Activated T-cell treated with anti-CD3 and anti-CD28 coated beads, Interleukin-2, amount 50 U/mL, for 72 hours (primary cell): ENCODE results near the gene RNASE12. TPM values are rescaled to one million over a fixed set of nuclear protein-coding genes. Genes with fewer than 3 reads are reported as not detected.

Experiments used
- ATAC-seq, 2 donors: fragments of 150-1000 bp; cut with Tn5 transposase; replicated peaks in 1 of 2; 2 replicates each; pipeline ENCODE4 v1.10.0; 2021; ENCODE audit warnings: moderate library complexity in 2 of 2, mild to moderate bottlenecking in 1 of 2
- DNase-seq, 2 donors: peaks; one replicate each; pipeline ENCODE4 v3.0.0; 2021 to 2022; ENCODE audit warnings: mixed read lengths in 1 of 2
- H3K27ac Mint-ChIP-seq: one replicate; pipeline ENCODE4 v1.8.0; 2022; ENCODE audit warnings: mild to moderate bottlenecking, moderate library complexity, mixed read lengths
- H3K27me3 Mint-ChIP-seq: one replicate; pipeline ENCODE4 v1.8.0; 2022; ENCODE audit warnings: low read depth, mixed read lengths
- H3K36me3 Mint-ChIP-seq, 2 donors: one replicate each; pipeline ENCODE4 v1.8.0; 2022; ENCODE audit warnings: mixed read lengths in 2 of 2, mild to moderate bottlenecking in 1 of 2; ENCODE audit not compliant: insufficient read depth in 2 of 2
- H3K4me1 Mint-ChIP-seq: one replicate; pipeline ENCODE4 v1.8.0; 2022; ENCODE audit warnings: low read depth, mixed read lengths
- H3K4me3 Mint-ChIP-seq, 2 donors: one replicate each; pipeline ENCODE4 v1.8.0; 2022; ENCODE audit warnings: mild to moderate bottlenecking in 2 of 2, mixed read lengths in 2 of 2, moderate library complexity in 2 of 2
- H3K9me3 Mint-ChIP-seq, 2 donors: one replicate each; pipeline ENCODE4 v1.8.0; 2022; ENCODE audit warnings: mixed read lengths in 2 of 2
- total RNA-seq, 2 donors: library from RNA; stranded (reverse); gene quantifications; one replicate each; pipeline ENCODE4 v1.2.3, GENCODE V29; 2022

RNASE12 gene
- total RNA-seq, 2 donors from 2014 or later: not detected

DNA sequence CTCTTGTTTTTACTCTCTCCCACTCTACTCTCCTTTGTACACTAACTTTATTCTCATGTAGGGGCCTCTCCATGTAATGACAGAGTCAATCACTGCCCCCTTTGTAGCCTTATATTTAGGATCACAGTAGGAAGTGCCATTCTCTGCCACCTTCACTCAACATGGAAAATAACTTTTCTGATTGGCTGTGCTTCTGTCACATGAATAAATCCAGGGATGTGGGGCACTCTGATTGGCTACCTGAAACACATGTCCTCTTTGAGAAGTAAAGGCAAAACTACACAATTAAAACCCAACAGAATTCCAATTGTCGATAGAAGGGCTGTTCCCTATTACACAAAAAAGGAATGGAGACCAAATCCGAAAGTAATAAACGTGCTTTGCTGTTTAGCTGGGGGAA, 30.2 kb downstream of the RNASE12 start, which contains the start of gene RNASE9:
Gene RNASE9 (minus strand): TSS at position 87 of the 400 bp plus-strand sequence.
- no peaks in the 10 kb centered on the region for H3K27me3 Mint-ChIP-seq
- no peak within 1 kb of the TSS for H3K27ac Mint-ChIP-seq
- DNase-seq: no peak
- no peaks in the 10 kb centered on the region for H3K36me3 Mint-ChIP-seq
- no peaks in the 10 kb centered on the region for H3K4me1 Mint-ChIP-seq
- no peak within 1 kb of the TSS for H3K4me3 Mint-ChIP-seq
- H3K9me3 Mint-ChIP-seq: no peaks in the 10 kb centered on the region
- no peak for ATAC-seq

- Mint-ChIP-seq H3K4me1 (no peaks in the 10 kb centered on the region), H3K36me3 (no peaks in the 10 kb centered on the region), H3K27me3 (no peaks in the 10 kb centered on the region), H3K4me3 (no peak overlapping the region), H3K9me3 (no peaks in the 10 kb centered on the region), H3K27ac (no peak overlapping the region)
- DNase-seq (no peak), ATAC-seq (no peak)
Measured at GRCh38 chr14:20559461-20559904, 31.7 kb downstream of the RNASE12 start.

DNA sequence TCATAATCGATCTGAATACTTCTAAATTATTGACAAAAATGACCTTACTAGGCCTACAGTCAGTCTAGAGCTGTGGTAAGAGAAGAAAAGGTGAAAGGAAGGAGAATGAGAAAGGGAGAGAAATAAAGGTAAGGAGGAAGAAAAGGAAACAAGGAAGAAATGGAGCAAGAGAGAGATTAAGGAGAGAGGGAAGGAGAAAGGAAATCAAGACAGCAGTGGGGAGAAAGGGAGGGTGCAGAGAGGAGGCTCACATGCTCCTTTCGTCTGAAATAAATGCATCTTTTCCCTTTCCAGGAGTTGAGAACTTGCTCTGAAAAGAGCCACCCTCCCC, 34.0 kb downstream of the RNASE12 start:
- H3K9me3 Mint-ChIP-seq: peaks cover 0 to 2% of the 10 kb centered on the region in 2 donors
- no peaks in the 10 kb centered on the region for H3K4me1 Mint-ChIP-seq
- DNase-seq (no peak), ATAC-seq (no peak)
- no peak overlapping the region for H3K27ac Mint-ChIP-seq
- H3K27me3 Mint-ChIP-seq: no peaks in the 10 kb centered on the region
- H3K36me3 Mint-ChIP-seq: no peaks in the 10 kb centered on the region
- no peak overlapping the region for H3K4me3 Mint-ChIP-seq

DNA sequence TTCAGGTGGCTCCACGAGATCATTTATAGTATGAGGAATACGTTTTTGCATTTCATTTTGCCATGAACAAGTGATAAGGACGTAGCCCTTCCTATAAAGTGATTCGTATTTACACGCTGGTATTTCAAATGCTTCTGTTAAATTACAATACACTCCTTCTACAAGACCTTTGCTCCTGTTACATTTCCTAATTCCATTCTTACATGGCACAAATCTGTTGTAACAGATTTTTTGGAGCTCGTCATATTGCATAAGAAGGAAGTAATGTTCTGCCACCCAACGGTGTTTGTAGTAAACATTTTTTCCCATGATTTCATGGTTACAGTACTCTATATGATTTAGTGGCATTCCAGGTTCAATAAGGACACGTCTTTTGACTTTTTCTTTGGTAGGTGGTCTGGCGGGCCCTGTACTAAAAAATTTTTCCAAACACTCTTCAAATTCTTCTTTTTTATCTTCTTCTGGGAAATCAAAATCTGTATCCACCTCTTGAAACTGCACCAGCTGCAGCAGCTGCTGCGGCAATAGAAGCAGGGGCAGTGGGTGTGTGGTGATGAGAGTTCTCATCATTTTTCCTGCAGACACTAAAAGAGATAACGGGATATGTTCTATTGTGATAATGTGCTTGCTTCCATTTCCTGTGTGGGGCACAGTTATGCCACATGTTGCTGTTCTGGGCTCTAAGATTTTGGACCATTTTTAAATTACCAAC, 34.5 kb downstream of the RNASE12 start:
- Mint-ChIP-seq H3K4me3 (no peak overlapping the region), H3K9me3 (peaks cover 0 to 2% of the 10 kb centered on the region in 2 donors), H3K27ac (no peak overlapping the region), H3K36me3 (no peaks in the 10 kb centered on the region), H3K27me3 (no peaks in the 10 kb centered on the region), H3K4me1 (no peaks in the 10 kb centered on the region)
- DNase-seq (no peak), ATAC-seq (no peak)

- H3K27ac Mint-ChIP-seq: no peak overlapping the region
- no peak for ATAC-seq
- H3K27me3 Mint-ChIP-seq: no peaks in the 10 kb centered on the region
Measured at GRCh38 chr14:20555845-20556244, 35.3 kb downstream of the RNASE12 start.

DNA sequence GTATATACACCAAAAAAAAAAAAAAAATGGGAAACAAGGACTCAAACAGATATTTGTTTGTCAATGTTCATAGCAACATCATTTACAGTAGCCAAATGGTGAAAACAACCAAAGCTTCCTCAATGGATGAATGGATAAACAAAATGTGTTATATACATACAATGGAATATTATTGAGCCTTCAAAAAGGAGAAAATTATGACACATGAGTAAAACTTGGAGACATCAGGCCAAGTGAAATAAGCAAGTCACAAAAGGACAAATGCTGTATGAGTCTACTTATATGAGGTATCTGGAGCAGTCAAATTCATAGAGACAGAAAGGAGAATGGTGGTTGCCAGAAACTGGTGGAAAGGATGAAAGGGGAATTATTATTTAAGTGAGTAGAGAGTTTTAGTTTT, 38.2 kb downstream of the RNASE12 start:
- no peaks in the 10 kb centered on the region for H3K27me3 Mint-ChIP-seq
- no peak for ATAC-seq

More at GRCh38 chr14:20555845-20556244, 35.3 kb downstream of the RNASE12 start:
- no peaks in the 10 kb centered on the region for H3K36me3 Mint-ChIP-seq
- peaks cover 0 to 2% of the 10 kb centered on the region in 2 donors for H3K9me3 Mint-ChIP-seq
- H3K4me1 Mint-ChIP-seq: no peaks in the 10 kb centered on the region
- no peak overlapping the region for H3K4me3 Mint-ChIP-seq
- no peak for DNase-seq

DNA sequence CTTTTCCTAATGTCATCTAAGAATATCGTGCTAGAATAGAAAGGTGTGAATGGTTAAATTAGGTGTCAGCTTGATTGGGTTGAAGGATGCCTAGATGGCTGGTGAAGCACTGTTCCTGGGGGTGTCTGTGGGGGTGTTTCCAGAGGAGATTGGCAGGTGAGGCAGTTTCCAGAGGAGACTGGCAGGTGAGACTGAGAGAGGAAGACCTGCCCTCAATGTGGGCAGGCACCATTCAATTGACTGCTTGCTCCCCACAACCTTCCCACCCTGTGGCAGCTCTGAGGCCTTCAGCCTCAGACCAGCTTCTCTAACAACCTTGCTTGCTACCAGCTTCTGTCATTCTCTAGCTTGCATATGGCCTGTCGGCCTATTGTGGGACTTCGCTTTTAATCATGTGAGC, 39.6 kb downstream of the RNASE12 start:
- Mint-ChIP-seq H3K4me1 (no peaks in the 10 kb centered on the region), H3K4me3 (no peak overlapping the region), H3K27me3 (peaks cover 6% of the 10 kb centered on the region), H3K36me3 (no peaks in the 10 kb centered on the region), H3K27ac (peak overlapping the region; percentile 19), H3K9me3 (peaks cover 0 to 2% of the 10 kb centered on the region in 2 donors)
- ATAC-seq: no peak
- no peak for DNase-seq

More for the DNA sequence above, 38.2 kb downstream of the RNASE12 start:
- Mint-ChIP-seq H3K4me1 (no peaks in the 10 kb centered on the region), H3K27ac (no peak overlapping the region), H3K9me3 (peaks cover 0 to 2% of the 10 kb centered on the region in 2 donors), H3K36me3 (no peaks in the 10 kb centered on the region), H3K4me3 (no peak overlapping the region)
- DNase-seq: no peak

- H3K4me3 Mint-ChIP-seq: no peak overlapping the region
- peaks cover 7% of the 10 kb centered on the region for H3K27me3 Mint-ChIP-seq
- peaks cover 0 to 2% of the 10 kb centered on the region in 2 donors for H3K9me3 Mint-ChIP-seq
- H3K36me3 Mint-ChIP-seq: no peaks in the 10 kb centered on the region
- no peaks in the 10 kb centered on the region for H3K4me1 Mint-ChIP-seq
- H3K27ac Mint-ChIP-seq: no peak overlapping the region
- DNase-seq (no peak), ATAC-seq (no peak)
Measured at GRCh38 chr14:20550926-20551325, 40.2 kb downstream of the RNASE12 start.

DNA sequence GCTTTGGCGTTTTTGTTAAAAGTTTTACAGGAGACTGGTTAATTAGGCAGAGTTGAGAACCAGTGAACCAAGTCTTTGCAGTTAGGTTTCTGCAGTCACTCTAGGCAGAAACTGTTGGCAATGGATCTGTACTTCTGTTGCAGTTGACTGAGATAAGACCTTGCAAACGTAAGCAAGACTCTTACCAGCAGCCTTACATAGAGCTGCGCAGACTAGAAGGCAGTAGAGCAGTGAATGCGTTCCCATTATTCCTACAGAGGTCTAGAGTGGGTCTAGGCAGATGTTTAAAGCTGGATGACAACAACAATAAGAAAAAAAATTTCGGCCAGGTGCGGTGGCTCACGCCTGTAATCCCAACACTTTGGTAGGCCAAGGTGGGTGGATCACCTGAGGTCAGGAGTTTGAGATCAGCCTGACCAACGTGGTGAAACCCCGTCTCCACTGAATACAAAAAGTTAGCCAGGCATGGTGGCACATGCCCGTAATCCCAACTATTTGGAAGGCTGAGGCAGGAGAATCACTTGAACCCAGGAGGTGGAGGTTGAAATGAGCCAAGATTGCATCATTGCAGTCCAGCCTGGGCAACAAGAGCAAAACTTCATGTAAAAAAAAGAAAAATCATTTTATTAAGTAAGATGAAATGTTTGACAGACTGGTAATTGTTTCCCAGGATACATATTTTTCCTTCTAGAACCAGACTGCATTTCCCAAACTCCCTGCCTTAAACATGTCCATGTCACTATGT, 42.6 kb downstream of the RNASE12 start:
- H3K9me3 Mint-ChIP-seq: peaks cover 0 to 2% of the 10 kb centered on the region in 2 donors
- no peak for DNase-seq
- no peak for ATAC-seq
- H3K4me1 Mint-ChIP-seq: no peaks in the 10 kb centered on the region
- peaks cover 7% of the 10 kb centered on the region for H3K27me3 Mint-ChIP-seq
- no peak overlapping the region for H3K4me3 Mint-ChIP-seq
- peaks cover 0 to 2% of the 10 kb centered on the region in 2 donors for H3K36me3 Mint-ChIP-seq
- no peak overlapping the region for H3K27ac Mint-ChIP-seq

- ATAC-seq (no peak), DNase-seq (no peak)
- H3K27me3 Mint-ChIP-seq: peaks cover 7% of the 10 kb centered on the region
- H3K4me3 Mint-ChIP-seq: no peak overlapping the region
- H3K36me3 Mint-ChIP-seq: peaks cover 0 to 2% of the 10 kb centered on the region in 2 donors
- H3K27ac Mint-ChIP-seq: no peak overlapping the region
- H3K4me1 Mint-ChIP-seq: no peaks in the 10 kb centered on the region
- H3K9me3 Mint-ChIP-seq: no peaks in the 10 kb centered on the region
Measured at GRCh38 chr14:20546877-20547276, 44.3 kb downstream of the RNASE12 start.

Other genes starting within 250 kb of the RNASE12 start
- gene PARP2, start 247.7 kb downstream of the RNASE12 start, total RNA-seq: 10 to 100 TPM; 31.1 to 39.5 TPM
- gene TEP1, start 177.9 kb downstream of the RNASE12 start, total RNA-seq: 10 to 100 TPM; 40.2 to 41.4 TPM
- under 1 TPM; 0.28 to 0.29 TPM for gene KLHL33, start 155.2 kb downstream of the RNASE12 start, total RNA-seq
- gene OSGEP, start 136.6 kb downstream of the RNASE12 start, total RNA-seq: 10 to 100 TPM; 50.7 to 68.1 TPM
- 100 to 1,000 TPM; 198 to 209 TPM for gene APEX1, start 136.2 kb downstream of the RNASE12 start, total RNA-seq
- gene PIP4P1, start 129.9 kb downstream of the RNASE12 start, total RNA-seq: 10 to 100 TPM; 38.2 to 45.8 TPM
- gene PNP, start 122.0 kb downstream of the RNASE12 start, total RNA-seq: 100 to 1,000 TPM; 111 to 115 TPM
- gene RNASE10, start 85.8 kb downstream of the RNASE12 start, total RNA-seq: under 1 TPM; 0.77 to 0.90 TPM
- gene RNASE9, start 30.3 kb downstream of the RNASE12 start, total RNA-seq: not detected
- not detected for gene RNASE11, start 3.4 kb downstream of the RNASE12 start, total RNA-seq
- not detected for gene OR6S1, start 50.3 kb upstream of the RNASE12 start, total RNA-seq
- under 1 TPM; 0.63 to 0.79 TPM for gene RNASE4, start 93.2 kb upstream of the RNASE12 start, total RNA-seq
- 1 to 10 TPM in 1 of 2 donors, under 1 TPM in 1; 0.67 to 2.5 TPM for gene ANG, start 97.4 kb upstream of the RNASE12 start, total RNA-seq
- not detected for gene EDDM3A, start 154.5 kb upstream of the RNASE12 start, total RNA-seq
- not detected for gene EDDM3B, start 177.0 kb upstream of the RNASE12 start, total RNA-seq
- gene RNASE6, start 189.9 kb upstream of the RNASE12 start, total RNA-seq: not detected
- gene RNASE1, start 211.5 kb upstream of the RNASE12 start, total RNA-seq: not detected